Right lobe of liver (tissue), 4 donors: ENCODE measurements around the gene KIAA1671.

Experiments used
- CTCF ChIP-seq, 4 donors: fragments of 200-600 bp in 3 of 4; fragments of 450-650 bp in 1 of 4; IDR thresholded peaks; one replicate each; pipeline versions ENCODE4 v1.5.1 to v1.8.0; 2016 to 2022; ENCODE audit warnings: antibody characterized with exemption in 4 of 4, mild to moderate bottlenecking in 2 of 4
- POLR2A ChIP-seq: fragments of 450-650 bp; IDR thresholded peaks from one replicate; pipeline ENCODE4 v1.6.1; 2017; ENCODE audit warnings: antibody characterized with exemption, mild to moderate bottlenecking
- donor health status: DM: no; HTN: no; CAD: no.
- donor health status: DM: no; HTN: no; CAD: no.
- donor health status: DM: no; HTN: yes; CAD: no.

- no peak for TF ChIP-seq CTCF (IDR thresholded peaks at IDR 0.05)
- TF ChIP-seq POLR2A, result no peak
Observed at GRCh38 chr22:25205847-25206246, 253.3 kb downstream of the KIAA1671 start.
